SU-DHL-6 (cell line): ENCODE results near the gene CFAP161.

Experiments
- H2AFZ ChIP-seq: fragments of 200-600 bp; sonication (generic); 2 replicates; pipeline ENCODE4 v1.6.1; 2014; ENCODE audit warnings: low read depth, mild to moderate bottlenecking, moderate library complexity, mixed read lengths, antibody characterized with exemption, low read length; ENCODE audit not compliant: severe bottlenecking
- H3F3A ChIP-seq: fragments of 200-600 bp; shearing (Covaris generic); 2 replicates; pipeline ENCODE4 v1.6.0; 2016; ENCODE audit warnings: antibody characterized with exemption, mild to moderate bottlenecking; ENCODE audit not compliant: insufficient read depth
- H3K27ac ChIP-seq: fragments of 200-600 bp; sonication (generic); 2 replicates; pipeline ENCODE4 v1.5.1; 2016; ENCODE audit warnings: low read depth, mild to moderate bottlenecking, low read length, moderate library complexity, mixed read lengths
- H3K27me3 ChIP-seq: fragments of 200-600 bp; sonication (generic), shearing (Covaris generic); 2 replicates; pipeline ENCODE4 v1.6.0; 2014; ENCODE audit warnings: mild to moderate bottlenecking, low read length
- H3K36me3 ChIP-seq: fragments of 200-600 bp; sonication (generic); 2 replicates; pipeline ENCODE4 v1.6.1; 2014; ENCODE audit warnings: mild to moderate bottlenecking, low read length, mixed read lengths
- H3K4me2 ChIP-seq: fragments of 300-600, 200-600 bp; shearing (Covaris generic), sonication (generic); 2 replicates; pipeline ENCODE4 v1.6.0; 2014; ENCODE audit warnings: low read length, low read depth, mild to moderate bottlenecking; ENCODE audit not compliant: poor library complexity, severe bottlenecking
- H3K4me3 ChIP-seq: fragments of 200-600 bp; sonication (generic); 2 replicates; pipeline ENCODE4 v1.5.1; 2014; ENCODE audit warnings: antibody characterized with exemption, low read length, mild to moderate bottlenecking, mixed read lengths; ENCODE audit not compliant: insufficient read depth, poor library complexity, severe bottlenecking
- H3K79me2 ChIP-seq: fragments of 200-600 bp; sonication (generic); 2 replicates; pipeline ENCODE4 v1.6.1; 2014; ENCODE audit warnings: mild to moderate bottlenecking, low read length, moderate library complexity; ENCODE audit not compliant: insufficient read depth
- H3K9ac ChIP-seq: fragments of 200-600 bp; sonication (generic); 2 replicates; pipeline ENCODE4 v1.7.0; 2014; ENCODE audit warnings: mild to moderate bottlenecking, low read length
- H3K9me2 ChIP-seq: fragments of 200-600 bp; sonication (generic); replicated peaks from 2 replicates; pipeline ENCODE4 v1.6.1; 2014; ENCODE audit warnings: low read length; ENCODE audit not compliant: insufficient read depth
- H3K9me3 ChIP-seq: fragments of 200-600 bp; sonication (generic); 2 replicates; pipeline ENCODE4 v1.6.1; 2014; ENCODE audit warnings: low read length, mixed read lengths; ENCODE audit not compliant: insufficient read depth
- H4K20me1 ChIP-seq: fragments of 200-600 bp; sonication (generic); 2 replicates; pipeline ENCODE4 v1.6.1; 2014; ENCODE audit warnings: low read depth, mild to moderate bottlenecking, antibody characterized with exemption, low read length, moderate library complexity, mixed read lengths
- EZH2phosphoT487 ChIP-seq: fragments of 200-600 bp; sonication (generic), shearing (Covaris generic); conservative IDR thresholded peaks from 2 replicates; pipeline ENCODE4 v1.6.1; 2018; ENCODE audit warnings: mild to moderate bottlenecking, antibody characterized with exemption, low read length, moderate library complexity, mixed read lengths
- TF ChIP-seq, protein P1 (sequence below): fragments of 200-600 bp; sonication (generic); IDR thresholded peaks from one replicate; pipeline ENCODE4 v1.5.1; 2017; ENCODE audit warnings: antibody characterized with exemption, mild to moderate bottlenecking, low read length, moderate library complexity; ENCODE audit not compliant: insufficient read depth, poor library complexity, severe bottlenecking

Gene CFAP161

DNA sequence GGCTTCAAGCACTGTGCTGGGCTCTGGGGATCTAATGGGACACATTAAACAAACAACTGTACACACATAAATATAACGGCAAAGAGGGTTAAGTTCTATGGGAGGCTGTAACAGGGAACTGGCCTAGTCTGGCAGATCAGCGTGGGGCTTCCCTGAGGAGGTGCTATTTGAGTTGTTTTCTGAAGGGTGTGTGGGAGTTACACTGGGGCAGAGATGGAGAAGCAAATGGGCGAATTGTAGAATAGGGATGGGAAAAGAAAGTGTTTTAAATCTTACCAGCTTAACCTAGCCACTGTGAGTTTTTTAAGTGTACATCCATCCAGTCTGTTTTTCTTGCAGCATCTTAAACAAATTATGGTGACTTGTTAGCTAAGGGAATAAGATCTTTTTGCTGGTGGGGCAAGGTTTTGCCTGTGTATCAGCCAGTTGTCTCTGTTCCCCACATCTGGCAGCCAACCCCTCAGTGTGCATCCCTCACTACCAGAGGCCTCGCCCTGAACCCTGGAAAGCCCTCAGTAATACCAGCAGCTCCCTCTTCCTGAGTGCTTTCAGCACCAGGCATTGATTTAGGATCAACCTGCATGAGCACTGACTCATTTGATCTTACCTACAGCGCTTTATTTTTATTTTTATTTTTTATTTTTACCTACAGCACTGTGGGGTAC, 51.7 kb downstream of the CFAP161 start:
- H3K27me3 ChIP-seq: no peaks in the 10 kb centered on the region
- no peak overlapping the region for H3K4me2 ChIP-seq
- H3K36me3 ChIP-seq: no peaks in the 10 kb centered on the region
- no peak overlapping the region for H2AFZ ChIP-seq
- H3K4me3 ChIP-seq: no peak overlapping the region
- H3K9ac ChIP-seq: no peak overlapping the region
- H3K9me3 ChIP-seq: no peaks in the 10 kb centered on the region
- no peak overlapping the region for H3K27ac ChIP-seq
- no peaks in the 10 kb centered on the region for H3K79me2 ChIP-seq
- no peak for TF ChIP-seq EZH2phosphoT487
- no peaks in the 10 kb centered on the region for H3K9me2 ChIP-seq
- H3F3A ChIP-seq: no peaks in the 10 kb centered on the region
- no peaks in the 10 kb centered on the region for H4K20me1 ChIP-seq

DNA sequence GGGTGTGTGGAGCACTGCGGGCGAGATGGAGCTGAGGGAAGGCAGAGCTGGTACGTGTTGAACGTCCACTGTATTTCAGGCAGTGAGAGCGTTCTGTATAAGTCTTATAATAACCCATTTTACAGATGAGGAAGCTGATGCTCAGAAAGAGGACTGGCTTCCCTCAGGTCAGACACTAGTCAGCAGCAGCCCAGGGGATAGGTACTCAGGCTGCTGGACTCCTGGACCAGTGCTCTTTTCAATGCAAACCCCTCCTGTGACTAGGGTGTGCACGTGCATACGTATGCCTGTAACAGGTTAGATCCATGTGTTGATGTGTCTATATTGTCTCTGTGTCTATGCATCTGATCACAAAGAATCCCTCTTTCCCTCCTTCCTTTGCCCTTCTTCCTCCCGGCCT, 54.3 kb downstream of the CFAP161 start:
- TF ChIP-seq, protein P1, sequence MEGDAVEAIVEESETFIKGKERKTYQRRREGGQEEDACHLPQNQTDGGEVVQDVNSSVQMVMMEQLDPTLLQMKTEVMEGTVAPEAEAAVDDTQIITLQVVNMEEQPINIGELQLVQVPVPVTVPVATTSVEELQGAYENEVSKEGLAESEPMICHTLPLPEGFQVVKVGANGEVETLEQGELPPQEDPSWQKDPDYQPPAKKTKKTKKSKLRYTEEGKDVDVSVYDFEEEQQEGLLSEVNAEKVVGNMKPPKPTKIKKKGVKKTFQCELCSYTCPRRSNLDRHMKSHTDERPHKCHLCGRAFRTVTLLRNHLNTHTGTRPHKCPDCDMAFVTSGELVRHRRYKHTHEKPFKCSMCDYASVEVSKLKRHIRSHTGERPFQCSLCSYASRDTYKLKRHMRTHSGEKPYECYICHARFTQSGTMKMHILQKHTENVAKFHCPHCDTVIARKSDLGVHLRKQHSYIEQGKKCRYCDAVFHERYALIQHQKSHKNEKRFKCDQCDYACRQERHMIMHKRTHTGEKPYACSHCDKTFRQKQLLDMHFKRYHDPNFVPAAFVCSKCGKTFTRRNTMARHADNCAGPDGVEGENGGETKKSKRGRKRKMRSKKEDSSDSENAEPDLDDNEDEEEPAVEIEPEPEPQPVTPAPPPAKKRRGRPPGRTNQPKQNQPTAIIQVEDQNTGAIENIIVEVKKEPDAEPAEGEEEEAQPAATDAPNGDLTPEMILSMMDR: no peak
- TF ChIP-seq EZH2phosphoT487: no peak
- Histone ChIP-seq H3K36me3 (no peaks in the 10 kb centered on the region), H3K27ac (no peak overlapping the region), H4K20me1 (no peaks in the 10 kb centered on the region), H3F3A (no peaks in the 10 kb centered on the region), H3K79me2 (no peaks in the 10 kb centered on the region), H3K27me3 (0 out of 2 replicates have a peak, but pooled peaks cover 3% of the 10 kb centered on the region), H3K9me3 (no peaks in the 10 kb centered on the region), H3K4me2 (no peak overlapping the region), H3K4me3 (no peak overlapping the region), H2AFZ (no peak overlapping the region), H3K9ac (no peak overlapping the region), H3K9me2 (no peaks in the 10 kb centered on the region)

DNA sequence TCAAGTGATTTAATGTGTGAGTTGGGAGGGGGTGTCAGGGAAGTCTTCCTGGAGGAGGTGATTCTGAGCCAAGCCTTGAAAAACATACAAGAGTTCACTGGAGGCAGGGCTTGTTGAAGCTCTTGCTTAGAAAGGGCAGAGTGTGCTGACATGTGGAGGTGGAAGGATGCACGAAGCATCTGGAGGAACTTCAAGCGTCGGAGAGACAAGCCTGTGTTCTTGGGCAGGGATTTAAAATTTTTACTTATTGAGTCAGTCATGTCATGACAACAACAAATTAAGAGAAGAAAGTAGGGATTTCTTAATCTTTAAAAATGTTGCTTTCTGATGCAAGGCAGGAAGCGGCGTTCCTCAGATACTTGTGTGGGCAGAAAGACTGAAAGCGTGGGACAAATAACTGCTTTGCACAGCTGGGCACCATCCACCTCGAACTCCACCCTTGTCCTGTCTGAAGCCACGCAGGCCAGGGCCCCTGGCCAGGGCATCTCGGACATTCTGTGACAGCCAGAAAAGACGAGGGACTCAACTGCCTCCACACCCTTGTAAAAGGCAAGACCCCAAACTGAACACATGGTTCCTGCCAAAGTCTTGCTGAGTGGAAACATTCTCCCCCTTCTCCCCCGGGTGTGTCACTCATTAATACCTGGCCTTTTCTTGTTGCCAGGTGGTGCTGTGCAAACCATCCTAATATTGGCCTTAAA, 55.7 kb downstream of the CFAP161 start:
- no peaks in the 10 kb centered on the region for H3K9me2 ChIP-seq
- H3K79me2 ChIP-seq: no peaks in the 10 kb centered on the region
- no peaks in the 10 kb centered on the region for H3K9me3 ChIP-seq
- no peak overlapping the region for H3K4me2 ChIP-seq
- H2AFZ ChIP-seq: no peak overlapping the region
- H3K27me3 ChIP-seq: 0 out of 2 replicates have a peak, but pooled peaks cover 3% of the 10 kb centered on the region
- no peak overlapping the region for H3K9ac ChIP-seq
- H4K20me1 ChIP-seq: no peaks in the 10 kb centered on the region
- TF ChIP-seq, protein P1: no peak
- TF ChIP-seq EZH2phosphoT487: no peak
- H3K4me3 ChIP-seq: no peak overlapping the region
- H3F3A ChIP-seq: no peaks in the 10 kb centered on the region
- H3K27ac ChIP-seq: no peak overlapping the region
- no peaks in the 10 kb centered on the region for H3K36me3 ChIP-seq

DNA sequence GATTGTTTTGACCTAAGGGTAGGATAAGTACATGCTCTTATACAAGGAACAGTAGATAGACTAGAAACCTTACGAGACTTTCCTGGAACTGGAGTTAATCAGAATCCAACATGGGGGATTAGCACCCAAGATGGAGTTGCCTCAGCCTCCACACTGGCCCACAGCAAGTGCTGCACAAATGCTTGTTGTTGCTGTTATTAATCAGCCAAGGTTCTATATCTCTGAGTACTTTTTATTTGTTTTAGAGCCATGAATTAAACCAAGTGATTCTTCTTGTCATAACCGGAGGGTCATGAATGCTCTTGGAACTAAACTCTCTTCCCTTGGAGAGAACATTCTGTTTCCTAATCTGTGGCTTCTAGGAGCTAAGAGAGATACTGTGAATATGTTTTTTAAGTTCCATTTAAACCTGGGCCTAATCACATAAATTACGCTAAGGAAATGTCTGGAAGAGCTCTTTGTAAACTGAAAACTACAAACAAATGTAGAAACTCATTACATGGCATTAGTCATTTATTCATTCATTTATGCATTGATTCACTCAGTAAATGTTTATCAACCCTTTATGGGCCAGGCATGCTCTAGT, 56.9 kb downstream of the CFAP161 start:
- H4K20me1 ChIP-seq: no peaks in the 10 kb centered on the region
- H3K9ac ChIP-seq: no peak overlapping the region
- no peak overlapping the region for H3K4me2 ChIP-seq
- TF ChIP-seq, protein P1: no peak
- TF ChIP-seq EZH2phosphoT487: no peak
- 0 out of 2 replicates have a peak, but pooled peaks cover 3% of the 10 kb centered on the region for H3K27me3 ChIP-seq
- H3K9me3 ChIP-seq: no peaks in the 10 kb centered on the region
- H3K4me3 ChIP-seq: no peak overlapping the region
- H2AFZ ChIP-seq: no peak overlapping the region
- no peak overlapping the region for H3K27ac ChIP-seq
- no peaks in the 10 kb centered on the region for H3K79me2 ChIP-seq
- no peaks in the 10 kb centered on the region for H3K36me3 ChIP-seq
- no peaks in the 10 kb centered on the region for H3F3A ChIP-seq
- no peaks in the 10 kb centered on the region for H3K9me2 ChIP-seq
